HG02852 (cell line): ENCODE data around the gene AMTN.
A peak's percentile ranks its signal among the peaks of the same experiment; 100 is the strongest.

ENCODE experiments used
- ATAC-seq: cut with Tn5 transposase; IDR thresholded peaks from one replicate; pipeline ENCODE4 v1.9.1; 2021; ENCODE audit warnings: mild to moderate bottlenecking, moderate library complexity; ENCODE audit not compliant: unreplicated experiment

AMTN gene

GRCh38 chr4:70559211-70559830 is 41.0 kb downstream of the AMTN start:
- peak; percentile 67 for ATAC-seq

GRCh38 chr4:70559924-70560323 is 41.6 kb downstream of the AMTN start:
- ATAC-seq, result no peak

- no peak for ATAC-seq
Observed at GRCh38 chr4:70564033-70564432, 45.7 kb downstream of the AMTN start.

- ATAC-seq, result no peak
Observed at GRCh38 chr4:70570796-70571195, 52.4 kb downstream of the AMTN start.

GRCh38 chr4:70571772-70572171 is 53.4 kb downstream of the AMTN start:
- no peak for ATAC-seq

- no peak for ATAC-seq
Observed at GRCh38 chr4:70575964-70576363, 57.6 kb downstream of the AMTN start.

GRCh38 chr4:70577220-70577927 is 59.0 kb downstream of the AMTN start:
- ATAC-seq, result no peak

- ATAC-seq, result no peak
Observed at GRCh38 chr4:70581980-70582379, 63.6 kb downstream of the AMTN start.
